Hematopoietic multipotent progenitor cell treated with erythropoietin and hydrocortisone succinate and interleukin-3 and kit ligand, for 6 days (in vitro differentiated cells): Measurements from ENCODE around the gene CD4.

Experiments used
- DNase-seq: peaks from one replicate; pipeline ENCODE4 v3.0.0-alpha.2; 2015

The CD4 gene

DNA sequence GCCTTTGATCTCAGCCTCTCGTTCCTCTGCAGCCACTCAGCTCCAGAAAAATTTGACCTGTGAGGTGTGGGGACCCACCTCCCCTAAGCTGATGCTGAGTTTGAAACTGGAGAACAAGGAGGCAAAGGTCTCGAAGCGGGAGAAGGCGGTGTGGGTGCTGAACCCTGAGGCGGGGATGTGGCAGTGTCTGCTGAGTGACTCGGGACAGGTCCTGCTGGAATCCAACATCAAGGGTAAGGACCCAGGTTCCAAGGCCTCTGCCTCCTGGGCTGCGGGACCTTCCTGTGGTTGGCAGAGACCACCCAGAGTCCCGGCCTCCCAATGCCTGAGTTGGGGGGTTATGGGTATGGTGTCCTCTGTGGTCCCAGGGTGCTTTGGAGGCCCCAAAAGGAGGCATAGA is 27.8 kb downstream of the CD4 start:
- no peak for DNase-seq

DNA sequence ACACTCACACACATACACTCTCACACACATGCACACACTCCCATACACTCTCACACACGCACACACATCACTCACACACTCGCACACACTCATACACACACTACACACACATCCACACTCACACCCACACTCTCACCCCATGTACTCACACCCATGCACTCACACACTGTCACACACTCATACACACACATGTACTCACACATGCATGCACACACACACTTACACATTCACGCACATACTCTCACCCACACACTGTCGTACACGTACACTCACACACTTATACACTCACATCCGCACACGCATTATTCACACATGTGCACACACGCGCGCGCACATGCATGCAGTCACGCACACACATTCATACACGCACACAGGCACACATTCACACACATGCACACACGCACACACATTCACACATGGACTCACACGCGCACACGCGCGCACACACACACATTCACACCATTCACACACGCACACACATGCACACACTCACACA is 28.4 kb downstream of the CD4 start:
- no peak for DNase-seq

DNA sequence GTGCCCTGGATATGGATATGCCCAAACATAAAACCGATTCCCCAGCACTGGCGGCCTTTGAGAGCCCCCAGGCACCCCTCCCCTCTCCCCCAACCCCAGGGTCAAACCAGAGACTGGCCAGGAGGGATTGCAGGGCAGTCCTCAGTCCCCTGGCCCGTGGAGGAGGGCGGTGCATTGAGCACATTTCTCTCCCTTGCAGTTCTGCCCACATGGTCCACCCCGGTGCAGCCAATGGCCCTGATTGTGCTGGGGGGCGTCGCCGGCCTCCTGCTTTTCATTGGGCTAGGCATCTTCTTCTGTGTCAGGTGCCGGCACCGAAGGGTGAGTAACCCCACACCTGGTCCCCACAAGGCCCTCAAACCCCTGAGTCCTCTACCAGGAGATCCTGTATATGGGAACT is 28.9 kb downstream of the CD4 start:
- DNase-seq, result no peak

DNA sequence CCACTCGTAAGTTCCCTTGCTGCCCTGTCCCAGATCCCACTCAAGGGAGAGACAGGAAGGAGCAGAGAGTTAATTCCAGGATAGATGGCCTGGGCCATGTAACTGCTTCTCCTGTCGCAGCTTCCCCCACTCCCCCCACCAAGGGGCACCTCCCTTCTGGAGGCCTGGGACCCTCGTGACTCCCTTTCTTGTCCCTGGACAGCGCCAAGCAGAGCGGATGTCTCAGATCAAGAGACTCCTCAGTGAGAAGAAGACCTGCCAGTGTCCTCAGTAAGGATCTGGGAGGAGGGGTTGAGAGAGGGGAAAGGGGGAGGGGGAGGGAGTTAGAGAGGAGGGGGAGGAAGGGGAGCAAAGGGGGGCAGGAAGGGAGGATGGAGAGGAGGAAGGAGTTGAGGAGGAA is 29.3 kb downstream of the CD4 start:
- no peak for DNase-seq

DNA sequence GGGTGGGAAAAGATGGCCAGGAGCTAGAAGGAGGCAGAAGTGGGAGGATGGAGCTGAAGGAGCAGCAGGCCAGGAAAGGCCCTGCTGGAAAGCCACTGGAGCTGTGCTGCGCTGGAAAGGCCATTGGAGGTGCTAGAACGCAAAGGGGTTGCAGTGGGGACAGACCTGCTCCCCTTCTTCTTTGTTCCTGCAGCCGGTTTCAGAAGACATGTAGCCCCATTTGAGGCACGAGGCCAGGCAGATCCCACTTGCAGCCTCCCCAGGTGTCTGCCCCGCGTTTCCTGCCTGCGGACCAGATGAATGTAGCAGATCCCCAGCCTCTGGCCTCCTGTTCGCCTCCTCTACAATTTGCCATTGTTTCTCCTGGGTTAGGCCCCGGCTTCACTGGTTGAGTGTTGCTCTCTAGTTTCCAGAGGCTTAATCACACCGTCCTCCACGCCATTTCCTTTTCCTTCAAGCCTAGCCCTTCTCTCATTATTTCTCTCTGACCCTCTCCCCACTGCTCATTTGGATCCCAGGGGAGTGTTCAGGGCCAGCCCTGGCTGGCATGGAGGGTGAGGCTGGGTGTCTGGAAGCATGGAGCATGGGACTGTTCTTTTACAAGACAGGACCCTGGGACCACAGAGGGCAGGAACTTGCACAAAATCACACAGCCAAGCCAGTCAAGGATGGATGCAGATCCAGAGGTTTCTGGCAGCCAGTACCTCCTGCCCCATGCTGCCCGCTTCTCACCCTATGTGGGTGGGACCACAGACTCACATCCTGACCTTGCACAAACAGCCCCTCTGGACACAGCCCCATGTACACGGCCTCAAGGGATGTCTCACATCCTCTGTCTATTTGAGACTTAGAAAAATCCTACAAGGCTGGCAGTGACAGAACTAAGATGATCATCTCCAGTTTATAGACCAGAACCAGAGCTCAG is 30.0 kb downstream of the CD4 start:
- no peak for DNase-seq

DNA sequence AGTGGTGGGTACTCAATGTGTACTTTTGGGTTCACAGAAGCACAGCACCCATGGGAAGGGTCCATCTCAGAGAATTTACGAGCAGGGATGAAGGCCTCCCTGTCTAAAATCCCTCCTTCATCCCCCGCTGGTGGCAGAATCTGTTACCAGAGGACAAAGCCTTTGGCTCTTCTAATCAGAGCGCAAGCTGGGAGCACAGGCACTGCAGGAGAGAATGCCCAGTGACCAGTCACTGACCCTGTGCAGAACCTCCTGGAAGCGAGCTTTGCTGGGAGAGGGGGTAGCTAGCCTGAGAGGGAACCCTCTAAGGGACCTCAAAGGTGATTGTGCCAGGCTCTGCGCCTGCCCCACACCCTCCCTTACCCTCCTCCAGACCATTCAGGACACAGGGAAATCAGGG is 30.8 kb downstream of the CD4 start:
- no peak for DNase-seq

DNA sequence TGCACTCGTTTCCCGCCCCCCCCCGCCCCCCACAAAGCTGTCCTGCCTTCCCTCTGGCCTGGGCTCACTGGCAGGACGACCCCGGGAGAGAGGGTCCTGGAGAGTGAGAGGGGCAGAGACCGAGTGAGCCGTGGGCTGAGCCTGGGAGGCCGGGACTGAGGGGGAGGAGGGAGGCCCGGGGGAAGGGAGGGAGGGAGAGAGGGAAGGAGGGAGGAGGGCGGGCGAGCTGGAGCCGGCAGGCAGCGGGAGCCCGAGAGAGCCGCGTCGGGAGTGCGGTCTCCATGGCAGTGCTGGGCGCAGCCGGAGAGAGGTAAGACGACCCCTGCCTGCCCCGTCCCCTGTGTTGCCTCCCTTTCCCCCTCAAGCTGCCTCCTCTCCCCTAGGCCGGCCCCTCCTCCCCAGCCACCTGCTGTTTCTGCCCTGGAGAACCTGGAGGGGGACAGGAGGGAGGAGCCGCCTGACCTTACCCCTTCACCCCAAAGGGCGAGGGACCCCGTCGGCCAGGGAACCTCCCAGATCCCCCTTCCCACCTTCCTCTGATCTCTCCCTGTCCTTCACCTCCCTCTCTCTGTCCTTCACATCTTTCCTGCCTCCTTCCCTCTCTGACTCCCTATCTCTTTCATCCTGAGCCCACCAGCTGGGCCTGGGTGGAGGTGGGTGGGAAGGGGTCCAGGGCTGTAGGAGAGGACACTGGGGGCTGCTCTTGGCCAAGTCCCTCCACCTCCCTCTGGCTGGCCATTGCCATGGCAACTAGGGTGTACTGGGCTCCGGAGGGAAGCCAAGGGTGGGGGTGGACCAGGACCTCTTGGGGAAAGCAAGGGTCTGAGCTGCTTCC is 32.5 kb downstream of the CD4 start, which contains the start of gene GPR162:
GPR162 (plus strand) TSS at position 231 of the 835 bp plus-strand sequence. CDS start 2,078 bp downstream, outside the sequence.
- peak; percentile 38 for DNase-seq

DNA sequence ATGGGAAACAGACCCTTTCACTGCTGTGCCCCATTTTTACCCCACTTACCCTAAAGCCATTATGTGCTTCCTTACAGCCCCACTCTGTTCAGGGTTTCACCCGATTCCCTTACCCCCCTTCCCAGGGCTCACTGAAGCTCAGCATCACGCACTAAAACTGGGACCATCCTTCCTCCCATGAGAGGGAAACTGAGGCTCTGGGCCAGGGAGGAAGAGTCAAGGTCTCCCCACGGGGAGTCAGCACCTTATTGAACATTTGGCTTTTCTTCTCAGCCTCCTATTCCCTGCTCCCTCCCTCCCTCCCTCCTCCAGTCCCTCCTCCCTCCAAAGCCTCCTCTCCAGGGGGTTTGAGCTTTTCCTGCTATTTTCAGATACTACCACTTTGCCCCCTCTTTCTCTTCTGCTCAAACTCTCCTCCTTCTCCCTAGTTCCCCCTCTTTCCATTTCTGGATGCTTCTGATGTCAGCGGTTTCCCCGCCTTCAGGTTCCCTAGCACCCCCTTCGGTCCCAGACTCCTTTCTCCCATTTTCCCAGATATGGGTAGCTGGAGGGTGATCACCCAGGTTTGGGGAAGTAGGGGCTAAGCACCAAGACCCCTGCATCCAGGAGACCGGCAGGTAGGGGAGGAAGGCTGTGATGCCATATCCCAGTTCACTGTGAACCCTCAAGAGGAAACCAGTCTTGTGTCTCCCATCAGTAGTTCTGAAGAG is 33.3 kb downstream of the CD4 start:
- no peak for DNase-seq

DNA sequence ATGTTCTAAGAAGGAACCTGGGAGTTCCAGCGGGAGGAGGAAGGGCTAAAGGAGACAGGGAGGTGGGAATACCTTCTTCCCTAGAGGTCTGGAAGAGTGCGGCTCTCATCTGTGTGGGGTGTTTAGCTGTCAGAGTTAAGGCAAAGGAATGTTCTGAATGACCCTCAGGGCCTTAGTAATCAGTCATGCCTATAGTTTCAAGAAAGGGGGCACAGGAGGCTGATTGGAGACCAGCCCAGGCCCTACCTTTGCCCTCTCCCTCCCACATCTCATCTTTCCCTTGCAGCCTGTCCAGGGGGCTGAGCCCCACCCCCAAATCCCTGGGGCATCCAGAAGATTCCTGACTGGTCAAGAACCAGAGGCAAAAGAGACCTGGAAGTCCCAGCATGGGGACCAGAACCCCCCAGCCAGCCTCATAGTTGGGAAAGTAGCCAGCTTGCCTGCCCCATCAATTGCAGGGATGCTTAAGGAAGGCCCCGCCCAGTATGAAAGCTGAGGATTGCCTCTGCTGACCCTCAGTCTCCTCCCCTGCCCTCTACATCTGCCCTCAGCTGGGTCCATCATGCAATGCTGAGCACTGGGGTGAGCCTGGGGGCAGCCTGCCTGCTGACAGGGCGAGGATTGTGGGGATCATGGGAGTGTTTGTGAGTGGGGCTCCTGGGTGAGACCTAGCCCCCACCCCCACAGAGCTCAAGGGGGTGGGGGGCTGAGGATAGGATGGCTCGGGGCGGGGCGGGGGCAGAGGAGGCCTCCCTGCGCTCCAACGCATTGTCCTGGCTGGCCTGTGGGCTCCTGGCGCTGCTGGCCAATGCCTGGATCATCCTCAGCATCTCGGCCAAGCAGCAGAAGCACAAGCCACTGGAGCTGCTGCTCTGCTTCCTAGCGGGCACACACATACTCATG is 34.1 kb downstream of the CD4 start:
- DNase-seq, result no peak

DNA sequence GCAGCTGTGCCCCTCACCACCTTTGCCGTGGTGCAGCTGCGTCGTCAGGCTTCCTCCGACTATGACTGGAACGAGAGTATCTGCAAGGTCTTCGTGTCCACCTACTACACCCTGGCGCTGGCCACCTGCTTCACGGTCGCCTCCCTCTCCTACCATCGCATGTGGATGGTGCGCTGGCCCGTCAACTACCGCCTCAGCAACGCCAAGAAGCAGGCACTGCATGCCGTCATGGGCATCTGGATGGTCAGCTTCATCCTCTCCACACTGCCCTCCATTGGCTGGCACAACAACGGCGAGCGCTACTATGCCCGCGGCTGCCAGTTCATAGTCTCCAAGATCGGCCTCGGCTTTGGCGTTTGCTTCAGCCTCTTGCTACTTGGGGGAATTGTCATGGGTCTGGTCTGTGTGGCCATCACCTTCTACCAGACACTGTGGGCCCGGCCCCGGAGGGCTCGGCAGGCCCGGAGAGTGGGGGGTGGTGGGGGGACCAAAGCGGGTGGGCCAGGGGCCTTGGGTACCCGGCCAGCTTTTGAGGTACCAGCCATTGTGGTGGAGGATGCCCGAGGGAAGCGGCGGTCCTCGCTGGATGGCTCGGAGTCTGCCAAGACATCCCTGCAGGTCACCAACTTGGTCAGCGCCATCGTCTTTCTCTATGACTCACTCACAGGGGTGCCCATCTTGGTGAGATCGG is 34.9 kb downstream of the CD4 start:
- DNase-seq, result no peak

DNA sequence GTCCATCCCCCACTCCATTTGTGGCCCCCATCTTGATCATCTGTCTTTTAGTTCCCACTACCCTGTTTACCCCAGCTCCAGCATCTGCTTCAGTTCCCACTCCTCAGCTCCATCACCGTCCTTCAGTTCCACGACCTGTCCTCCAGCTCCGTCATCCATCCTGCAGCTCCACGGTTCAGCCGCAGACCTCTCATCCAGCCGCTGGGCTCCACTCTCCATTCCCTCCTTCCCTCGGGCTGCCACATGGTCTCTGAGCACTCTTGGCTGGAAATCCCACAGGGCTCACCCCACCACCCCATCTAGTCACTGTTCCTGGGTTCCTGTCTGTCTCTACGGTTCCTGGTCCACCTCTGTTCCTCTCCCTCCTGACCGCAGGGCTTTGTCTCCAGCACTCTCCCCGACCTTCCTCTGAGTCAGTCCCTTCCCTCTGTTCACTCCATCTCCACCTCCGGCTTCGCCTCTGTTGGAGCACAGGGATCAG is 35.6 kb downstream of the CD4 start:
- no peak for DNase-seq

DNA sequence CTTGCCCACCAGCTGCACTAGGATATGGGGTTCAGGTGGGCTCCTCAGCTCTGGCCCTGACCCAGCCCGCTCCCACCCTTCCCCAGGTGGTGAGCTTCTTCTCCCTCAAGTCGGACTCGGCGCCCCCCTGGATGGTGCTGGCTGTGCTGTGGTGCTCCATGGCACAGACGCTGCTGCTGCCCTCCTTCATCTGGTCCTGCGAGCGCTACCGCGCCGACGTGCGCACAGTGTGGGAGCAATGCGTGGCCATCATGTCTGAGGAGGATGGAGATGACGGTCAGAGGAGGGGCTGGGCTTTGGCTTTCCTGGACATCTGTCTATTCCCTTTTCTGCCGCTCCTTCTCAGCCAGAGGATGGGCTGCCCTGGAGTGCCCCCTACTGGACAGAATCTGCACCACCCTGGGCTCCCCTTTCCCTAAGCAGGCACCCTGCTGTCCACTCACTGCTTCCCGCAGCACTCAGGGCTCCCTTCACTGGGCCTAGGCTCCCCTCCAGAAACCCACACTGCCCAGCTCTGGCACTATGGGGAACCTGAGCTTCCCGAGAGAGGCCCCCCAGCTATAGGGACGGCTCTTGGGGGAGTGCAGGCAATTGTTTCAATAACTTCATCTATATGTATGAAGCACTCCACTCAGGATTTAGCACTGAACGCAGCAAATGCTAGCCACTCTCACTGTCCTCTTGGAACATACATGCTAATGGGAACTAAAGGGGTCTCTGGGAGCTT is 36.2 kb downstream of the CD4 start:
- DNase-seq, result peak; percentile 85

DNA sequence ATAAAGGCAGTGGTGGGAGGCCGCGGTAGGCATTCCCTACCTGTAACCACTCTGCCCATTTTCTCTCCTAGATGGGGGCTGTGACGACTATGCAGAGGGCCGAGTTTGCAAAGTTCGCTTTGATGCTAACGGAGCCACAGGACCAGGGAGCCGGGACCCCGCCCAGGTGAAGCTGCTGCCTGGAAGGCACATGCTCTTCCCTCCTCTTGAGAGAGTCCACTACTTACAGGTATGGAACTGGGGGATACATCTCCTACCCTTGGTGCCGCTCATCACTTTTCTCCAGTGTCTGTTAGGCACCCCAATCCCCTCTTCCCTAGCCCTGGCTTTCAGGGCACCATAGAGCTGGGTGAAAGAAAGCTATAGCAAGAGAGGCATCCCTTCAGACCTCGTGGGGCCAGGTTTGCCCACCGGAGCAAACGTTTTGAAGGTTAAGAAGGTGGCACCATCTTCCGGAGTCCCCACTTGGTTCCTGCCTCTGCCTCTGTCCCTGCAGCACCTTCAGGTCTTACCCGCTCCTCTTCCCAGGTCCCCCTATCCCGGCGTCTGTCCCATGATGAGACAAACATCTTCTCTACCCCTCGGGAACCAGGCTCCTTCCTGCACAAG is 36.9 kb downstream of the CD4 start:
- DNase-seq, result no peak

DNA sequence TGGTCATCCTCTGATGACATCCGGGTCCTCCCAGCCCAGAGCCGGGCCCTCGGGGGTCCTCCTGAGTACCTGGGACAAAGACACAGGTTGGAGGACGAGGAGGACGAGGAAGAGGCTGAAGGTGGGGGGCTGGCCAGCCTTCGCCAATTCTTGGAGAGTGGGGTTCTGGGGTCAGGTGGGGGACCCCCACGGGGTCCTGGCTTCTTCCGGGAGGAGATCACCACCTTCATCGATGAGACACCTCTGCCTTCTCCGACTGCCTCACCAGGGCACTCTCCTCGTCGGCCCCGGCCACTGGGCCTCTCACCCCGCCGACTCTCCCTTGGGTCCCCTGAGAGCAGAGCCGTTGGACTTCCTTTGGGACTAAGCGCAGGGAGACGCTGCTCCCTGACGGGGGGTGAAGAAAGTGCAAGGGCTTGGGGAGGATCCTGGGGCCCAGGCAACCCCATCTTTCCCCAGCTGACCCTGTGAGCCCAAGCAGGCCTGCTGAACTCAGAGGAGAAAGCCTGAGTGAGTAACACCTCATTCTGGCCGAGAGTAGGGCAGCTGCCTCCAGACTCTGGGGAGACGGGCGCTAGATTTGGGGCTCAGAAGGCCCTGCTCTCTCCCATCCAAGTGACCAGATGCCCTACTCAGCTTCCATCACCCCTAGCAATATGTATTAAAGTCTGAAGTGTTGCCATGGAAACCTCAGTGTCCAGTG is 37.6 kb downstream of the CD4 start:
- DNase-seq, result no peak

DNA sequence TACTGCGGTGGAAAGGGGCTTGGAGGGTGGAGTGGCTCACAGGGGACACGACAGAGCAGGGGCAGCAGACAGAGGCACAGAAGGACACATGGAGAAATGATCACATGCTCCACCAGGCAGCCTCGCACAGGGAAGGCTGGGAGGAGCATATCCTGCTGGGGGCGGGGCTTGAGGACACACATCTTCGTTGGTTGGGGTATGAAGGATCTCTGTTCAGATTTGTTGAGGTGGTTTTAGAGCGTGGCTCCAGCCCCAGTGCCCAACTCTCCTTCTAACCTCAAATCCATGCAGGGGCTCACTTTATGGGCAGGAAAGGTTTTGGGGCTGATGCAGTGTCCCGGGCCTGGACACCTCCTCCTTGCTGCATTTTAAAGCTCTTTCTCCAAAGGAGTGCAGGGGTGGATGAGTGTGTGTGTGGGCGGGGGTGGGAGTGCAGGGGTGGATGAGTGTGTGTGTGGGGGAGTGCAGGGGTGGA is 38.1 kb downstream of the CD4 start:
- DNase-seq, result peak; percentile 65

DNA sequence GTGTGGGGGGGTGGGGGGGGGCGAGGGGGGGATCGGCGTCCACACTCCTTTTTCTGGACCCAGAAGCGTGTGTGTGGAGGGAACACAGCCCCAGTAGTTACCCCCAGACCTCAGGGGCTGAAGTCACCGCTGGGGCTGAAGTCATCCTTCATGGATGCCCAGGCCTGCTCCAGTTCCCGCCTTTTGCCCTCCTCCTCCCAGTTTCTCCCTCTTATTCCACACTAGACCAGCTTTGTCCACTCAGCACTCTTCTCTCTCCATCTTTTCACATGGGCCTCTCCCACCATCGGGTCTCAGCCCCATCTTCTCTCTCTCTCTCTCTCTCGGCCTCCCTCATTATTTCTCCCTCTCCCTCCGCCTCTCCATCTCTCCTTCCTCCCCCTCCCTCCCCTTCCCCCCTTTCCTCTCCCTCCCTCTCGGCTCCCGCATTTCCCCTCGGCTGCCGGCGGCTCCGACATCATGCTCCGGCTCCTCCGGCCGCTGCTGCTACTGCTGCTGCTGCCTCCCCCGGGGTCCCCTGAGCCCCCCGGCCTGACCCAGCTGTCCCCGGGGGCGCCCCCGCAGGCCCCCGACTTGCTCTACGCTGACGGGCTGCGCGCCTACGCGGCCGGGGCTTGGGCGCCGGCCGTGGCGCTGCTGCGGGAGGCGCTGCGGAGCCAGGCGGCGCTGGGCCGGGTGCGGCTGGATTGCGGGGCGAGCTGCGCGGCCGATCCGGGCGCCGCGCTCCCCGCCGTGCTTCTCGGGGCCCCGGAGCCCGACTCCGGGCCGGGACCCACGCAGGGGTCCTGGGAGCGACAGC is 38.9 kb downstream of the CD4 start, which contains the start of gene P3H3:
P3H3 (plus strand) TSS at position 426 of the 799 bp plus-strand sequence; CDS start at position 460, 34 bp downstream.
- DNase-seq, result no peak

DNA sequence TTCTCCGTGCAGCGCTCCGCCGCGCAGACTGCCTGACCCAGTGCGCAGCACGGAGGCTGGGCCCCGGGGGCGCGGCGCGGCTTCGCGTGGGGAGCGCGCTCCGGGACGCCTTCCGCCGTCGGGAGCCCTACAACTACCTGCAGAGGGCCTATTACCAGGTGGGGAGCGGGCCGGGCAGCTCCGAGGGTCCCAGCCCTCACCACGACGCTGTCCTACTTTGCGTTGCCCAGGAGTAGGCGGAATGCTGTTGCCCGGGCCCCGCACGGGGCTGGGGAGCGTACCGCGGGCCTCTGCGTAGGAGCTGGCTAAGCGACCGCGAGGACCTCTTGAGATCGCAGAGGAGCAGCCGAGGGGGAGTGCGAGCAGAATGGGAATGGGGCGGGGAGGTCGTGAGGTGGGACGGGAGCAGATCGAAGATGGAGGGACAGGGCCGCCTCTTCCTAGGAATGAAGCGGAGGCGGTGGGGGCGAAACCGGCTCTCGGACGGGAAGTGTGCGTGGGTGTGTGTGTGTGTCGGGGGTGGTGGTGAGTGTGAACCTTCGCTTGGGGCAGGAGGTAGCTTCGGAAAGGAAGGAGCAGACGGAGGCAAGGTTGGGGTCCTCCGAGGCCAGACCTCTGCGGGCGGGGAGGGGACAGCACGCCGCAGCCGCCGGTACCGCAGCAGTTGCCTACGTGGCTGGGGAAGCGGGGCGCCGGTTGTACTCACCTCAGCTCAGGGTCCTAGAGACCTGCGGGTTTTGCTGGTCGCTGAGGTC is 39.6 kb downstream of the CD4 start:
- peak; percentile 26 for DNase-seq
